ENCODE measurements around the gene GUCY1A2. TPM values are rescaled to one million over a fixed set of nuclear protein-coding genes. Genes with fewer than 3 reads are reported as not detected.
"Not testable (repeated sequence)": the region's sequence is repeated elsewhere in the genome, so short reads cannot be mapped to it uniquely, and the experiment has no call there.

Gene GUCY1A2
- total RNA-seq (0.94 TPM), polyA plus RNA-seq (0.14 TPM)
- long read RNA-seq, donor 1, result 0 reads
- long read RNA-seq, donor 2, result 0 reads
- long read RNA-seq, donor 3, result 0 reads
- long read RNA-seq, donor 4, result 0 reads
- long read RNA-seq, donor 5, result 0 reads
- long read RNA-seq, donor 6, result 0 reads
- long read RNA-seq, donor 7, result 0 reads
- long read RNA-seq, donor 8, result 0 reads
- long read RNA-seq, donor 9, result 0 reads
- long read RNA-seq, donor 10, result 0 reads

GRCh38 chr11:107018219-107018901 is at the start of gene GUCY1A2:
Gene GUCY1A2, minus strand, starts transcription at chr11:107018476. Its CDS starts 421 bp downstream, at chr11:107018055.
- no peak for DNase-seq (ENCODE audit: low read depth in 6 of 9, low spot score in 9 of 9)
- H3K4me1 ChIP-seq (ENCODE audit: control insufficient read depth in 2 of 2, insufficient read depth in 2 of 2, low read length in 2 of 2), result peaks cover 0 to 3% of the 10 kb centered on the region in 2 donors
- H3K27me3 ChIP-seq (ENCODE audit: control insufficient read depth in 2 of 2, insufficient read depth in 1 of 2, low read length in 1 of 2), result peaks cover 35 to 36% of the 10 kb centered on the region in 2 donors
- H3K9me3 ChIP-seq (ENCODE audit: control insufficient read depth in 2 of 2, insufficient read depth in 1 of 2, low read length in 1 of 2), result no peaks in the 10 kb centered on the region
- H3K36me3 ChIP-seq (ENCODE audit: control insufficient read depth in 2 of 2, insufficient read depth in 2 of 2, low read length in 1 of 2), result no peaks in the 10 kb centered on the region
- H3K27ac ChIP-seq (ENCODE audit: low read depth in 1 of 2, low read length in 1 of 2), result no peak within 1 kb of the TSS
- WGBS, result 2% methylated on average over 67 of the region's 67 CpGs
- H3K4me3 ChIP-seq (ENCODE audit: low read length in 2 of 2), result peak within 1 kb of the TSS in 1 of 2 donors; percentile 41

GRCh38 chr11:107054391-107054790 is 36.1 kb upstream of the GUCY1A2 start:
- no peaks in the 10 kb centered on the region for H3K27me3 ChIP-seq (ENCODE audit: control insufficient read depth in 2 of 2, insufficient read depth in 1 of 2, low read length in 1 of 2)
- H3K36me3 ChIP-seq (ENCODE audit: control insufficient read depth in 2 of 2, insufficient read depth in 2 of 2, low read length in 1 of 2), result no peaks in the 10 kb centered on the region
- no peak overlapping the region for H3K27ac ChIP-seq (ENCODE audit: low read depth in 1 of 2, low read length in 1 of 2)
- H3K4me3 ChIP-seq (ENCODE audit: low read length in 2 of 2), result no peak overlapping the region
- DNase-seq (ENCODE audit: low read depth in 6 of 9, low spot score in 9 of 9), result no peak
- H3K9me3 ChIP-seq (ENCODE audit: control insufficient read depth in 2 of 2, insufficient read depth in 1 of 2, low read length in 1 of 2), result peaks cover 0 to 19% of the 10 kb centered on the region in 2 donors
- H3K4me1 ChIP-seq (ENCODE audit: control insufficient read depth in 2 of 2, insufficient read depth in 2 of 2, low read length in 2 of 2), result no peaks in the 10 kb centered on the region
- 87% methylated on average over 1 of the region's 1 CpG for WGBS

GRCh38 chr11:107051332-107051731 is 33.1 kb upstream of the GUCY1A2 start:
- H3K4me3 ChIP-seq (ENCODE audit: low read length in 2 of 2); H3K4me1 ChIP-seq (ENCODE audit: control insufficient read depth in 2 of 2, insufficient read depth in 2 of 2, low read length in 2 of 2); H3K27ac ChIP-seq (ENCODE audit: low read depth in 1 of 2, low read length in 1 of 2); H3K27me3 ChIP-seq (ENCODE audit: control insufficient read depth in 2 of 2, insufficient read depth in 1 of 2, low read length in 1 of 2); DNase-seq (ENCODE audit: low read depth in 6 of 9, low spot score in 9 of 9); H3K36me3 ChIP-seq (ENCODE audit: control insufficient read depth in 2 of 2, insufficient read depth in 2 of 2, low read length in 1 of 2): not testable (repeated sequence)
- peaks cover 0 to 19% of the 10 kb centered on the region in 2 donors for H3K9me3 ChIP-seq (ENCODE audit: control insufficient read depth in 2 of 2, insufficient read depth in 1 of 2, low read length in 1 of 2)
- 65% methylated on average over 4 of the region's 4 CpGs for WGBS

GRCh38 chr11:107050899-107051298 is 32.6 kb upstream of the GUCY1A2 start:
- not testable (repeated sequence) for H3K36me3 ChIP-seq (ENCODE audit: control insufficient read depth in 2 of 2, insufficient read depth in 2 of 2, low read length in 1 of 2); H3K27ac ChIP-seq (ENCODE audit: low read depth in 1 of 2, low read length in 1 of 2); H3K4me3 ChIP-seq (ENCODE audit: low read length in 2 of 2); H3K4me1 ChIP-seq (ENCODE audit: control insufficient read depth in 2 of 2, insufficient read depth in 2 of 2, low read length in 2 of 2); H3K27me3 ChIP-seq (ENCODE audit: control insufficient read depth in 2 of 2, insufficient read depth in 1 of 2, low read length in 1 of 2); DNase-seq (ENCODE audit: low read depth in 6 of 9, low spot score in 9 of 9)
- H3K9me3 ChIP-seq (ENCODE audit: control insufficient read depth in 2 of 2, insufficient read depth in 1 of 2, low read length in 1 of 2), result peaks cover 0 to 18% of the 10 kb centered on the region in 2 donors
- 95% methylated on average over 2 of the region's 2 CpGs for WGBS

- no peak for DNase-seq (ENCODE audit: low read depth in 6 of 9, low spot score in 9 of 9)
- H3K4me3 ChIP-seq (ENCODE audit: low read length in 2 of 2), result no peak overlapping the region
- WGBS, result 85% methylated on average over 5 of the region's 5 CpGs
- no peaks in the 10 kb centered on the region for H3K4me1 ChIP-seq (ENCODE audit: control insufficient read depth in 2 of 2, insufficient read depth in 2 of 2, low read length in 2 of 2)
- H3K27me3 ChIP-seq (ENCODE audit: control insufficient read depth in 2 of 2, insufficient read depth in 1 of 2, low read length in 1 of 2), result no peaks in the 10 kb centered on the region
- peaks cover 0 to 11% of the 10 kb centered on the region in 2 donors for H3K9me3 ChIP-seq (ENCODE audit: control insufficient read depth in 2 of 2, insufficient read depth in 1 of 2, low read length in 1 of 2)
- no peaks in the 10 kb centered on the region for H3K36me3 ChIP-seq (ENCODE audit: control insufficient read depth in 2 of 2, insufficient read depth in 2 of 2, low read length in 1 of 2)
- no peak overlapping the region for H3K27ac ChIP-seq (ENCODE audit: low read depth in 1 of 2, low read length in 1 of 2)
Measured at GRCh38 chr11:107050121-107050520, 31.8 kb upstream of the GUCY1A2 start.

- Histone ChIP-seq H3K4me3 (ENCODE audit: low read length in 2 of 2) (no peak overlapping the region), H3K36me3 (ENCODE audit: control insufficient read depth in 2 of 2, insufficient read depth in 2 of 2, low read length in 1 of 2) (no peaks in the 10 kb centered on the region), H3K27me3 (ENCODE audit: control insufficient read depth in 2 of 2, insufficient read depth in 1 of 2, low read length in 1 of 2) (no peaks in the 10 kb centered on the region), H3K9me3 (ENCODE audit: control insufficient read depth in 2 of 2, insufficient read depth in 1 of 2, low read length in 1 of 2) (no peaks in the 10 kb centered on the region), H3K4me1 (ENCODE audit: control insufficient read depth in 2 of 2, insufficient read depth in 2 of 2, low read length in 2 of 2) (no peaks in the 10 kb centered on the region), H3K27ac (ENCODE audit: low read depth in 1 of 2, low read length in 1 of 2) (no peak overlapping the region)
- 93% methylated on average over 1 of the region's 1 CpG for WGBS
- no peak for DNase-seq (ENCODE audit: low read depth in 6 of 9, low spot score in 9 of 9)
Measured at GRCh38 chr11:107044503-107044902, 26.2 kb upstream of the GUCY1A2 start.

GRCh38 chr11:107043242-107044006 is 25.1 kb upstream of the GUCY1A2 start:
- no peaks in the 10 kb centered on the region for H3K27me3 ChIP-seq (ENCODE audit: control insufficient read depth in 2 of 2, insufficient read depth in 1 of 2, low read length in 1 of 2)
- no peak for DNase-seq (ENCODE audit: low read depth in 6 of 9, low spot score in 9 of 9)
- H3K27ac ChIP-seq (ENCODE audit: low read depth in 1 of 2, low read length in 1 of 2), result no peak overlapping the region
- H3K36me3 ChIP-seq (ENCODE audit: control insufficient read depth in 2 of 2, insufficient read depth in 2 of 2, low read length in 1 of 2), result no peaks in the 10 kb centered on the region
- H3K4me3 ChIP-seq (ENCODE audit: low read length in 2 of 2), result no peak overlapping the region
- no peaks in the 10 kb centered on the region for H3K4me1 ChIP-seq (ENCODE audit: control insufficient read depth in 2 of 2, insufficient read depth in 2 of 2, low read length in 2 of 2)
- no peaks in the 10 kb centered on the region for H3K9me3 ChIP-seq (ENCODE audit: control insufficient read depth in 2 of 2, insufficient read depth in 1 of 2, low read length in 1 of 2)
- 56% methylated on average over 4 of the region's 4 CpGs for WGBS

- Histone ChIP-seq H3K27me3 (ENCODE audit: control insufficient read depth in 2 of 2, insufficient read depth in 1 of 2, low read length in 1 of 2) (no peaks in the 10 kb centered on the region), H3K4me3 (ENCODE audit: low read length in 2 of 2) (no peak overlapping the region), H3K36me3 (ENCODE audit: control insufficient read depth in 2 of 2, insufficient read depth in 2 of 2, low read length in 1 of 2) (no peaks in the 10 kb centered on the region), H3K9me3 (ENCODE audit: control insufficient read depth in 2 of 2, insufficient read depth in 1 of 2, low read length in 1 of 2) (no peaks in the 10 kb centered on the region), H3K27ac (ENCODE audit: low read depth in 1 of 2, low read length in 1 of 2) (no peak overlapping the region), H3K4me1 (ENCODE audit: control insufficient read depth in 2 of 2, insufficient read depth in 2 of 2, low read length in 2 of 2) (no peaks in the 10 kb centered on the region)
- no peak for DNase-seq (ENCODE audit: low read depth in 6 of 9, low spot score in 9 of 9)
- WGBS, result 84% methylated on average over 4 of the region's 4 CpGs
Measured at GRCh38 chr11:107042748-107043147, 24.5 kb upstream of the GUCY1A2 start.

GRCh38 chr11:107041088-107041444 is 22.8 kb upstream of the GUCY1A2 start:
- Histone ChIP-seq H3K4me3 (ENCODE audit: low read length in 2 of 2) (no peak overlapping the region), H3K9me3 (ENCODE audit: control insufficient read depth in 2 of 2, insufficient read depth in 1 of 2, low read length in 1 of 2) (no peaks in the 10 kb centered on the region), H3K4me1 (ENCODE audit: control insufficient read depth in 2 of 2, insufficient read depth in 2 of 2, low read length in 2 of 2) (no peaks in the 10 kb centered on the region), H3K27ac (ENCODE audit: low read depth in 1 of 2, low read length in 1 of 2) (no peak overlapping the region), H3K27me3 (ENCODE audit: control insufficient read depth in 2 of 2, insufficient read depth in 1 of 2, low read length in 1 of 2) (no peaks in the 10 kb centered on the region), H3K36me3 (ENCODE audit: control insufficient read depth in 2 of 2, insufficient read depth in 2 of 2, low read length in 1 of 2) (no peaks in the 10 kb centered on the region)
- no peak for DNase-seq (ENCODE audit: low read depth in 6 of 9, low spot score in 9 of 9)
- 97% methylated on average over 1 of the region's 1 CpG for WGBS

Measured in thymus (tissue), 14 donors.